WERI-Rb-1 (cell line): Measurements from ENCODE around the gene ADRA2C.

Experiments
- DNase-seq: peaks from one replicate; pipeline ENCODE4 v3.0.0-alpha.2; 2020
- H3K27ac ChIP-seq: fragments of 250-450 bp; sonication (Bioruptor Pico); 2 replicates; pipeline ENCODE4 v1.5.1; 2020; ENCODE audit warnings: mild to moderate bottlenecking, moderate library complexity
- H3K27me3 ChIP-seq: fragments of 250-450 bp; sonication (Bioruptor Pico); 2 replicates; pipeline ENCODE4 v1.5.1; 2021; ENCODE audit warnings: mild to moderate bottlenecking, low read depth, moderate library complexity; ENCODE audit not compliant: insufficient read depth, severe bottlenecking
- H3K36me3 ChIP-seq: fragments of 250-450 bp; sonication (Bioruptor Pico); 2 replicates; pipeline ENCODE4 v1.5.1; 2020; ENCODE audit warnings: mild to moderate bottlenecking, moderate library complexity
- H3K4me3 ChIP-seq: 2 replicates; pipeline ENCODE4 v1.5.1; 2011; ENCODE audit warnings: low read depth, mild to moderate bottlenecking, control low read depth, low read length
- H3K9me3 ChIP-seq: fragments of 250-450 bp; sonication (Bioruptor Pico); 2 replicates; pipeline ENCODE4 v1.5.1; 2021; ENCODE audit warnings: mild to moderate bottlenecking, moderate library complexity; ENCODE audit not compliant: severe bottlenecking
- CTCF ChIP-seq: IDR thresholded peaks from 2 replicates; pipeline ENCODE4 v1.5.1; 2011; ENCODE audit warnings: low read depth, mild to moderate bottlenecking, control low read depth, inconsistent platforms, low read length

ADRA2C gene

GRCh38 chr4:3780347-3781171, 14.4 kb downstream of the ADRA2C start:
- Histone ChIP-seq H3K27ac (no peak overlapping the region), H3K4me3 (no peak overlapping the region), H3K9me3 (no peaks in the 10 kb centered on the region), H3K36me3 (no peaks in the 10 kb centered on the region), H3K27me3 (no peaks in the 10 kb centered on the region)
- TF ChIP-seq CTCF = no peak
- DNase-seq = no peak

GRCh38 chr4:3781193-3781886, 15.2 kb downstream of the ADRA2C start:
- no peaks in the 10 kb centered on the region for H3K9me3 ChIP-seq
- no peak overlapping the region for H3K4me3 ChIP-seq
- H3K27me3 ChIP-seq = no peaks in the 10 kb centered on the region
- DNase-seq = no peak
- no peak for TF ChIP-seq CTCF
- no peaks in the 10 kb centered on the region for H3K36me3 ChIP-seq
- no peak overlapping the region for H3K27ac ChIP-seq

GRCh38 chr4:3781997-3782930, 16.1 kb downstream of the ADRA2C start:
- DNase-seq = no peak
- TF ChIP-seq CTCF = no peak

GRCh38 chr4:3783693-3784306, 17.6 kb downstream of the ADRA2C start:
- TF ChIP-seq CTCF = peak; percentile 98
- Histone ChIP-seq H3K9me3 (no peaks in the 10 kb centered on the region), H3K36me3 (no peaks in the 10 kb centered on the region), H3K27me3 (no peaks in the 10 kb centered on the region), H3K27ac (no peak overlapping the region), H3K4me3 (peak overlapping the region; percentile 11)
- DNase-seq = peak; percentile 85

More at GRCh38 chr4:3781997-3782930, 16.1 kb downstream of the ADRA2C start:
- Histone ChIP-seq H3K27me3 (no peaks in the 10 kb centered on the region), H3K27ac (no peak overlapping the region), H3K36me3 (no peaks in the 10 kb centered on the region), H3K4me3 (no peak overlapping the region), H3K9me3 (no peaks in the 10 kb centered on the region)
